Subcutaneous adipose tissue (tissue), 4 donors: ENCODE data around the gene C2. TPM values are rescaled to one million over a fixed set of nuclear protein-coding genes. Genes with fewer than 3 reads are reported as not detected.

Experiments
- CTCF ChIP-seq: fragments of 450-650 bp; IDR thresholded peaks from one replicate; pipeline ENCODE4 v1.5.1; 2016; ENCODE audit warnings: low read depth, mild to moderate bottlenecking, control low read depth, antibody characterized with exemption, moderate library complexity
- total RNA-seq, 4 donors: library from RNA; depleted of rRNA; stranded (reverse); fragments of >200 nt; gene quantifications; one replicate each; pipeline ENCODE4 v1.1.0, GENCODE V29; 2016

The C2 gene
- total RNA-seq, 4 donors from 2014 or later: 16.4 to 96.4 (median 34.6) TPM

- no peak for TF ChIP-seq CTCF
Observed at GRCh38 chr6:31935021-31935420, 7.5 kb downstream of the C2 start.

GRCh38 chr6:31935823-31936222 lies 8.3 kb downstream of the C2 start:
- no peak for TF ChIP-seq CTCF

GRCh38 chr6:31940256-31940664 lies 12.7 kb downstream of the C2 start:
- no peak for TF ChIP-seq CTCF

GRCh38 chr6:31943742-31944141 lies 16.2 kb downstream of the C2 start:
- no peak for TF ChIP-seq CTCF

- no peak for TF ChIP-seq CTCF
Observed at GRCh38 chr6:31945154-31945506, 17.6 kb downstream of the C2 start.

GRCh38 chr6:31945507-31946369 lies 18.2 kb downstream of the C2 start, which contains the start of gene CFB:
TSS of gene CFB (plus strand) at chr6:31946095. CDS start at chr6:31946222, 127 bp downstream.
- no peak for TF ChIP-seq CTCF

GRCh38 chr6:31946370-31946885 lies 18.9 kb downstream of the C2 start:
- no peak for TF ChIP-seq CTCF
